ENCODE results near the gene ING4.
A peak's percentile ranks its signal among the peaks of the same experiment; 100 is the strongest.

ING4 gene

GRCh38 chr12:6662602-6662905 lies 365 bp downstream of the ING4 start:
- DNase-seq (ENCODE audit: extremely low read depth, low read depth): no peak
- no peak for TF ChIP-seq CTCF (IDR thresholded peaks at IDR 0.05; ENCODE audit: low read depth, low read length, missing control alignments)
- peak overlapping the region; percentile 88 for H3K4me3 ChIP-seq (replicated peaks; ENCODE audit: low read depth, low read length)

- TF ChIP-seq CTCF (IDR thresholded peaks at IDR 0.05; ENCODE audit: low read depth, low read length, missing control alignments): no peak
Observed at GRCh38 chr12:6653987-6654386, 8.9 kb downstream of the ING4 start.

GRCh38 chr12:6653342-6653741 lies 9.6 kb downstream of the ING4 start:
- no peak for TF ChIP-seq CTCF (IDR thresholded peaks at IDR 0.05; ENCODE audit: low read depth, low read length, missing control alignments)
- no peak overlapping the region for H3K4me3 ChIP-seq (replicated peaks; ENCODE audit: low read depth, low read length)
- DNase-seq (ENCODE audit: extremely low read depth, low read depth): no peak

More at GRCh38 chr12:6653987-6654386, 8.9 kb downstream of the ING4 start:
- DNase-seq (ENCODE audit: extremely low read depth, low read depth): no peak
- no peak overlapping the region for H3K4me3 ChIP-seq (replicated peaks; ENCODE audit: low read depth, low read length)

- TF ChIP-seq CTCF (IDR thresholded peaks at IDR 0.05; ENCODE audit: low read depth, low read length, missing control alignments): no peak
- no peak for DNase-seq (ENCODE audit: extremely low read depth, low read depth)
- no peak overlapping the region for H3K4me3 ChIP-seq (replicated peaks; ENCODE audit: low read depth, low read length)
Observed at GRCh38 chr12:6652391-6652790, 10.5 kb downstream of the ING4 start.

- no peak overlapping the region for H3K4me3 ChIP-seq (replicated peaks; ENCODE audit: low read depth, low read length)
- no peak for TF ChIP-seq CTCF (IDR thresholded peaks at IDR 0.05; ENCODE audit: low read depth, low read length, missing control alignments)
- DNase-seq (ENCODE audit: extremely low read depth, low read depth): no peak
Observed at GRCh38 chr12:6650832-6651231, 12.1 kb downstream of the ING4 start.

- peak; percentile 22 for DNase-seq (ENCODE audit: extremely low read depth, low read depth)
- no peak for TF ChIP-seq CTCF (IDR thresholded peaks at IDR 0.05; ENCODE audit: low read depth, low read length, missing control alignments)
- peak within 1 kb of the TSS; percentile 30 for H3K4me3 ChIP-seq (replicated peaks; ENCODE audit: low read depth, low read length)
Observed at GRCh38 chr12:6647083-6647604, 15.8 kb downstream of the ING4 start, which contains the start of gene ACRBP. ACRBP (minus strand) TSS chr12:6647432; CDS start chr12:6647366, 66 bp downstream.
